NT2/D1 (cell line): ENCODE measurements around the gene DCTN4.

ENCODE experiments used
- SUZ12 ChIP-seq: IDR thresholded peaks from 2 replicates; pipeline ENCODE4 v1.6.1; 2011; ENCODE audit not compliant: insufficient read length, insufficient read depth; ENCODE audit errors: extremely low read depth
- YY1 ChIP-seq: IDR thresholded peaks from 2 replicates; pipeline ENCODE4 v1.6.1; 2011; ENCODE audit not compliant: insufficient read length, insufficient read depth
- ZNF274 ChIP-seq: IDR thresholded peaks from 2 replicates; pipeline ENCODE4 v1.6.1; 2011; ENCODE audit warnings: mild to moderate bottlenecking, low read depth, low read length

GRCh38 chr5:150758203-150758530 is 650 bp downstream of the DCTN4 start:
- TF ChIP-seq YY1, result no peak
- TF ChIP-seq ZNF274, result no peak
- TF ChIP-seq SUZ12, result no peak
